Subcutaneous abdominal adipose tissue (tissue), 5 donors: Measurements from ENCODE around the gene TBC1D7.

Experiments
- H3K27ac ChIP-seq: one replicate; pipeline ENCODE4 v1.7.0; 2013; ENCODE audit warnings: low read depth, mild to moderate bottlenecking, inconsistent platforms, low read length, moderate library complexity
- H3K27me3 ChIP-seq, 5 donors: one replicate each; pipeline ENCODE4 v1.7.0; 2013; ENCODE audit warnings: low read length in 5 of 5, inconsistent platforms in 1 of 5; ENCODE audit not compliant: control insufficient read depth in 5 of 5, insufficient read depth in 4 of 5
- H3K36me3 ChIP-seq, 5 donors: one replicate each; pipeline ENCODE4 v1.7.0; 2013; ENCODE audit warnings: low read length in 5 of 5; ENCODE audit not compliant: control insufficient read depth in 5 of 5, insufficient read depth in 5 of 5
- H3K4me1 ChIP-seq, 5 donors: one replicate each; pipeline ENCODE4 v1.7.0; 2013; ENCODE audit warnings: low read length in 5 of 5, mild to moderate bottlenecking in 3 of 5, moderate library complexity in 1 of 5; ENCODE audit not compliant: control insufficient read depth in 5 of 5, insufficient read depth in 5 of 5
- H3K4me3 ChIP-seq, 5 donors: one replicate each; pipeline ENCODE4 v1.7.0; 2013; ENCODE audit warnings: low read length in 5 of 5, low read depth in 1 of 5
- H3K9ac ChIP-seq, 5 donors: one replicate each; pipeline ENCODE4 v1.7.0; 2013; ENCODE audit warnings: low read length in 5 of 5, mild to moderate bottlenecking in 4 of 5, moderate library complexity in 3 of 5
- H3K9me3 ChIP-seq, 5 donors: one replicate each; pipeline ENCODE4 v1.7.0; 2013; ENCODE audit warnings: low read length in 5 of 5; ENCODE audit not compliant: control insufficient read depth in 5 of 5
- donor health status: healthy.
- donor health status: healthy.
- donor health status: healthy.
- donor health status: healthy.
- donor health status: healthy.

TBC1D7 gene

GRCh38 chr6:13357551-13358075 is 29.3 kb upstream of the TBC1D7 start:
- H3K36me3 ChIP-seq, result peaks cover 0 to 3% (median 0%) of the 10 kb centered on the region in 5 donors
- H3K27me3 ChIP-seq, result no peaks in the 10 kb centered on the region
- no peaks in the 10 kb centered on the region for H3K9me3 ChIP-seq
- H3K4me3 ChIP-seq, result no peak overlapping the region
- H3K9ac ChIP-seq, result no peak overlapping the region
- H3K27ac ChIP-seq, result no peak overlapping the region
- peaks cover 8 to 54% (median 18%) of the 10 kb centered on the region in 5 donors for H3K4me1 ChIP-seq

GRCh38 chr6:13355999-13356785 is 27.9 kb upstream of the TBC1D7 start:
- Histone ChIP-seq H3K27ac (no peak overlapping the region), H3K4me3 (no peak overlapping the region), H3K9me3 (no peaks in the 10 kb centered on the region), H3K36me3 (peaks cover 0 to 3% (median 0%) of the 10 kb centered on the region in 5 donors), H3K9ac (no peak overlapping the region), H3K27me3 (no peaks in the 10 kb centered on the region), H3K4me1 (peaks cover 8 to 53% (median 18%) of the 10 kb centered on the region in 5 donors)

- no peak overlapping the region for H3K9ac ChIP-seq
- H3K9me3 ChIP-seq, result no peaks in the 10 kb centered on the region
- no peaks in the 10 kb centered on the region for H3K27me3 ChIP-seq
- H3K36me3 ChIP-seq, result peaks cover 0 to 3% (median 0%) of the 10 kb centered on the region in 5 donors
- H3K4me3 ChIP-seq, result no peak overlapping the region
- no peak overlapping the region for H3K27ac ChIP-seq
- peaks cover 8 to 44% (median 11%) of the 10 kb centered on the region in 5 donors for H3K4me1 ChIP-seq
Measured at GRCh38 chr6:13355043-13355945, 27.0 kb upstream of the TBC1D7 start.

- Histone ChIP-seq H3K27ac (no peak overlapping the region), H3K9ac (no peak overlapping the region), H3K9me3 (no peaks in the 10 kb centered on the region), H3K36me3 (peaks cover 0 to 3% (median 0%) of the 10 kb centered on the region in 5 donors), H3K4me3 (no peak overlapping the region), H3K27me3 (no peaks in the 10 kb centered on the region), H3K4me1 (peaks cover 8 to 38% (median 10%) of the 10 kb centered on the region in 5 donors)
Measured at GRCh38 chr6:13354331-13355042, 26.1 kb upstream of the TBC1D7 start.

- Histone ChIP-seq H3K27ac (no peak overlapping the region), H3K9me3 (no peaks in the 10 kb centered on the region), H3K27me3 (no peaks in the 10 kb centered on the region), H3K9ac (no peak overlapping the region), H3K36me3 (no peaks in the 10 kb centered on the region), H3K4me3 (no peak overlapping the region), H3K4me1 (peaks cover 0 to 22% (median 8%) of the 10 kb centered on the region in 5 donors)
Measured at GRCh38 chr6:13352165-13352564, 23.8 kb upstream of the TBC1D7 start.

GRCh38 chr6:13351271-13351670 is 22.9 kb upstream of the TBC1D7 start:
- Histone ChIP-seq H3K9ac (no peak overlapping the region), H3K27ac (no peak overlapping the region), H3K36me3 (no peaks in the 10 kb centered on the region), H3K27me3 (no peaks in the 10 kb centered on the region), H3K4me1 (peaks cover 0 to 22% (median 8%) of the 10 kb centered on the region in 5 donors), H3K4me3 (no peak overlapping the region), H3K9me3 (no peaks in the 10 kb centered on the region)

- Histone ChIP-seq H3K9me3 (no peaks in the 10 kb centered on the region), H3K27me3 (no peaks in the 10 kb centered on the region), H3K4me3 (no peak overlapping the region), H3K36me3 (no peaks in the 10 kb centered on the region), H3K9ac (no peak overlapping the region), H3K4me1 (peaks cover 0 to 14% (median 5%) of the 10 kb centered on the region in 5 donors), H3K27ac (no peak overlapping the region)
Measured at GRCh38 chr6:13349811-13350506, 21.6 kb upstream of the TBC1D7 start.

GRCh38 chr6:13348334-13349113 is 20.2 kb upstream of the TBC1D7 start:
- H3K27ac ChIP-seq, result no peak overlapping the region
- peaks cover 0 to under 1% (median 0%) of the 10 kb centered on the region in 5 donors for H3K4me1 ChIP-seq
- H3K27me3 ChIP-seq, result no peaks in the 10 kb centered on the region
- no peaks in the 10 kb centered on the region for H3K36me3 ChIP-seq
- no peak overlapping the region for H3K9ac ChIP-seq
- H3K9me3 ChIP-seq, result no peaks in the 10 kb centered on the region
- H3K4me3 ChIP-seq, result no peak overlapping the region

GRCh38 chr6:13346245-13346644 is 17.9 kb upstream of the TBC1D7 start:
- H3K9ac ChIP-seq, result no peak overlapping the region
- H3K36me3 ChIP-seq, result no peaks in the 10 kb centered on the region
- no peaks in the 10 kb centered on the region for H3K4me1 ChIP-seq
- no peak overlapping the region for H3K27ac ChIP-seq
- H3K27me3 ChIP-seq, result no peaks in the 10 kb centered on the region
- H3K9me3 ChIP-seq, result peaks cover 0 to 12% (median 3%) of the 10 kb centered on the region in 5 donors
- H3K4me3 ChIP-seq, result no peak overlapping the region
